ENCODE measurements around the gene NDUFB8.

DNA sequence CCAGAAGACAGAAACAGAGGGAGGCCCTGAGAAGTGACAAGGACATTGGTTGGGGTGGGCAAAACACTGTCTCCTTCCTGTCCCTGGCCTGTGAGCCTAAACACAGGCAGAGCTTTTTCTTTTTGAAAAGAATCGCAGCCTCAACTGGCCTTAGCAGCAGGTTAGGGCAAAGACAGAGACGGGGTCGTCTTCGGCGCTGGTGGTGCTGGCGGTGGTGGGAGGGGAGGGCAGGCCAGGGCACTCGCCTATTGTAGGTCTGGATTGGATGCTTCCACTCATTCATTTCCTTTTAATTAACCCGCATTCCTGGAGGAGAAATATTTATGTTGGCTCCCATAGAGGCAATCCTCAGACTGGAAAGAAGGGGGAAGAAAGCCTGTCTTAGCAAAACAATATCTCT lies 44.3 kb downstream of the NDUFB8 start:
- TF ChIP-seq POLR2AphosphoS5 (IDR thresholded peaks at IDR 0.05): no peak
- TF ChIP-seq, protein P1, sequence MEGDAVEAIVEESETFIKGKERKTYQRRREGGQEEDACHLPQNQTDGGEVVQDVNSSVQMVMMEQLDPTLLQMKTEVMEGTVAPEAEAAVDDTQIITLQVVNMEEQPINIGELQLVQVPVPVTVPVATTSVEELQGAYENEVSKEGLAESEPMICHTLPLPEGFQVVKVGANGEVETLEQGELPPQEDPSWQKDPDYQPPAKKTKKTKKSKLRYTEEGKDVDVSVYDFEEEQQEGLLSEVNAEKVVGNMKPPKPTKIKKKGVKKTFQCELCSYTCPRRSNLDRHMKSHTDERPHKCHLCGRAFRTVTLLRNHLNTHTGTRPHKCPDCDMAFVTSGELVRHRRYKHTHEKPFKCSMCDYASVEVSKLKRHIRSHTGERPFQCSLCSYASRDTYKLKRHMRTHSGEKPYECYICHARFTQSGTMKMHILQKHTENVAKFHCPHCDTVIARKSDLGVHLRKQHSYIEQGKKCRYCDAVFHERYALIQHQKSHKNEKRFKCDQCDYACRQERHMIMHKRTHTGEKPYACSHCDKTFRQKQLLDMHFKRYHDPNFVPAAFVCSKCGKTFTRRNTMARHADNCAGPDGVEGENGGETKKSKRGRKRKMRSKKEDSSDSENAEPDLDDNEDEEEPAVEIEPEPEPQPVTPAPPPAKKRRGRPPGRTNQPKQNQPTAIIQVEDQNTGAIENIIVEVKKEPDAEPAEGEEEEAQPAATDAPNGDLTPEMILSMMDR (IDR thresholded peaks at IDR 0.05): no peak
- no peak for TF ChIP-seq POLR2A (IDR thresholded peaks at IDR 0.05; ENCODE audit: low read depth)

Data from esophagus muscularis mucosa (tissue), 3 donors.